ENCODE data around the gene MAML1.
"Not testable (repeated sequence)": the region's sequence is repeated elsewhere in the genome, so short reads cannot be mapped to it uniquely, and the experiment has no call there.

Gene MAML1

GRCh38 chr5:179780362-179780761 lies 47.7 kb downstream of the MAML1 start:
- TF ChIP-seq POLR2A (IDR thresholded peaks at IDR 0.05; ENCODE audit: extremely low read depth, insufficient read length) (no peak), MAX (IDR thresholded peaks at IDR 0.05; ENCODE audit: low read depth, low read length) (peak; percentile 93), MYC (IDR thresholded peaks at IDR 0.05; ENCODE audit: low read depth, low read length) (peak; percentile 95), CTCF (IDR thresholded peaks at IDR 0.05; ENCODE audit: low read depth, low read length) (no peak)
- H3K4me3 ChIP-seq (ENCODE audit: low read depth, low read length): no peak overlapping the region
- DNase-seq (ENCODE audit: low read depth): peak; percentile 92

GRCh38 chr5:179781846-179782245 lies 49.2 kb downstream of the MAML1 start:
- H3K4me3 ChIP-seq (ENCODE audit: low read depth, low read length): no peak overlapping the region
- DNase-seq (ENCODE audit: low read depth): no peak
- TF ChIP-seq MYC (IDR thresholded peaks at IDR 0.05; ENCODE audit: low read depth, low read length): no peak
- TF ChIP-seq MAX (IDR thresholded peaks at IDR 0.05; ENCODE audit: low read depth, low read length): no peak
- no peak for TF ChIP-seq POLR2A (IDR thresholded peaks at IDR 0.05; ENCODE audit: extremely low read depth, insufficient read length)
- no peak for TF ChIP-seq CTCF (IDR thresholded peaks at IDR 0.05; ENCODE audit: low read depth, low read length)

- DNase-seq (ENCODE audit: low read depth): no peak
- no peak for TF ChIP-seq MYC (IDR thresholded peaks at IDR 0.05; ENCODE audit: low read depth, low read length)
- no peak for TF ChIP-seq CTCF (IDR thresholded peaks at IDR 0.05; ENCODE audit: low read depth, low read length)
- no peak for TF ChIP-seq POLR2A (IDR thresholded peaks at IDR 0.05; ENCODE audit: extremely low read depth, insufficient read length)
- TF ChIP-seq MAX (IDR thresholded peaks at IDR 0.05; ENCODE audit: low read depth, low read length): no peak
These were observed 50.5 kb downstream of the MAML1 start for GRCh38 chr5:179783128-179783527.

GRCh38 chr5:179786861-179787260 lies 54.2 kb downstream of the MAML1 start:
- DNase-seq (ENCODE audit: low read depth): no peak
- TF ChIP-seq MYC (IDR thresholded peaks at IDR 0.05; ENCODE audit: low read depth, low read length): no peak
- no peak for TF ChIP-seq POLR2A (IDR thresholded peaks at IDR 0.05; ENCODE audit: extremely low read depth, insufficient read length)
- no peak for TF ChIP-seq MAX (IDR thresholded peaks at IDR 0.05; ENCODE audit: low read depth, low read length)
- no peak for TF ChIP-seq CTCF (IDR thresholded peaks at IDR 0.05; ENCODE audit: low read depth, low read length)
- H3K4me3 ChIP-seq (ENCODE audit: low read depth, low read length): no peak overlapping the region

More at GRCh38 chr5:179783128-179783527, 50.5 kb downstream of the MAML1 start:
- no peak overlapping the region for H3K4me3 ChIP-seq (ENCODE audit: low read depth, low read length)

- TF ChIP-seq POLR2A (IDR thresholded peaks at IDR 0.05; ENCODE audit: extremely low read depth, insufficient read length) (no peak), MYC (IDR thresholded peaks at IDR 0.05; ENCODE audit: low read depth, low read length) (no peak), MAX (IDR thresholded peaks at IDR 0.05; ENCODE audit: low read depth, low read length) (no peak), CTCF (IDR thresholded peaks at IDR 0.05; ENCODE audit: low read depth, low read length) (no peak)
- DNase-seq (ENCODE audit: low read depth): no peak
These were observed 55.7 kb downstream of the MAML1 start for GRCh38 chr5:179788193-179788854.

GRCh38 chr5:179789278-179789677 lies 56.7 kb downstream of the MAML1 start:
- H3K4me3 ChIP-seq (ENCODE audit: low read depth, low read length); DNase-seq (ENCODE audit: low read depth): not testable (repeated sequence)

More at GRCh38 chr5:179788193-179788854, 55.7 kb downstream of the MAML1 start:
- no peak overlapping the region for H3K4me3 ChIP-seq (ENCODE audit: low read depth, low read length)

All from NB4 (cell line).